Glutamatergic neuron (in vitro differentiated cells): ENCODE results near the gene FAM107B. TPM values are rescaled to one million over a fixed set of nuclear protein-coding genes. Genes with fewer than 3 reads are reported as not detected.
A peak's percentile ranks its signal among the peaks of the same experiment; 100 is the strongest.

Experiments
- DNase-seq: peaks from one replicate; pipeline ENCODE4 v3.0.0; 2022
- H3K27ac Mint-ChIP-seq: one replicate; pipeline ENCODE4 v1.8.0; 2020; ENCODE audit warnings: mild to moderate bottlenecking, mixed read lengths, inconsistent platforms; ENCODE audit not compliant: unreplicated experiment
- H3K27me3 Mint-ChIP-seq: one replicate; pipeline ENCODE4 v1.8.0; 2020; ENCODE audit warnings: mild to moderate bottlenecking, moderate library complexity, mixed read lengths, inconsistent platforms; ENCODE audit not compliant: unreplicated experiment
- H3K36me3 Mint-ChIP-seq: one replicate; pipeline ENCODE4 v1.8.0; 2020; ENCODE audit warnings: mild to moderate bottlenecking, mixed read lengths, inconsistent platforms; ENCODE audit not compliant: unreplicated experiment
- H3K4me1 Mint-ChIP-seq: one replicate; pipeline ENCODE4 v1.8.0; 2020; ENCODE audit warnings: mild to moderate bottlenecking, low read depth, mixed read lengths, inconsistent platforms; ENCODE audit not compliant: unreplicated experiment
- H3K4me3 Mint-ChIP-seq: one replicate; pipeline ENCODE4 v1.8.0; 2020; ENCODE audit warnings: mild to moderate bottlenecking, mixed read lengths, inconsistent platforms; ENCODE audit not compliant: unreplicated experiment
- H3K9me3 Mint-ChIP-seq: one replicate; pipeline ENCODE4 v1.8.0; 2020; ENCODE audit warnings: mild to moderate bottlenecking, moderate library complexity, mixed read lengths, inconsistent platforms; ENCODE audit not compliant: unreplicated experiment
- total RNA-seq: library from RNA; stranded (reverse); fragmentation: NEBNext Ultra II Directional; extraction: Animal tissue kit (Norgen Biotek cat#: 25700); gene quantifications from one replicate; pipeline ENCODE4 v1.2.1, GENCODE V29; 2021; ENCODE audit not compliant: unreplicated experiment
- TF ChIP-seq, protein P1 (sequence below): fragments of 200-600 bp; sonication (generic); IDR thresholded peaks from one replicate; pipeline ENCODE4 v1.5.0; 2021; ENCODE audit not compliant: partially characterized antibody, unreplicated experiment

The FAM107B gene
- total RNA-seq, 1 donor from 2014 or later = 88.6 TPM

DNA sequence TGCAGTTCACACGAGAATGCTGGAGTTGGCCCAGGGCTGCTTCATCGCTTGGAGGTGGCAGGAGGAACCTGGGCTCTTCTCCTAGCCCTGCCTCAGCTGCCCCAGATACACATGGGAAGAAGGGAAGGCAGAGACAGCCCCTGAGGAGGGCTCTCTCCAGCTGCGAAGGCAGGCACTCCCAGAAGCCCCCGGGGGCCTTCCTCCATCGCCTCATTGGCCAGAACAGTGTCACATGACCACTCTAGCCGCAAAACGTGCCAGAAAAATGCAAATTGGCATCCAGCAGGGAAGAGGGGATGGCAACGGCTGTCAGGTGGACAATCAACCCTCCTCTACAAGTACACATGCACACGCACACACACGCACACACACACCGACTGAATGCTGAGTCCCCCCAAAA, 226.2 kb downstream of the FAM107B start:
- DNase-seq = peak; percentile 62
- H3K4me3 Mint-ChIP-seq = no peak overlapping the region
- H3K9me3 Mint-ChIP-seq = no peaks in the 10 kb centered on the region
- TF ChIP-seq, protein P1, sequence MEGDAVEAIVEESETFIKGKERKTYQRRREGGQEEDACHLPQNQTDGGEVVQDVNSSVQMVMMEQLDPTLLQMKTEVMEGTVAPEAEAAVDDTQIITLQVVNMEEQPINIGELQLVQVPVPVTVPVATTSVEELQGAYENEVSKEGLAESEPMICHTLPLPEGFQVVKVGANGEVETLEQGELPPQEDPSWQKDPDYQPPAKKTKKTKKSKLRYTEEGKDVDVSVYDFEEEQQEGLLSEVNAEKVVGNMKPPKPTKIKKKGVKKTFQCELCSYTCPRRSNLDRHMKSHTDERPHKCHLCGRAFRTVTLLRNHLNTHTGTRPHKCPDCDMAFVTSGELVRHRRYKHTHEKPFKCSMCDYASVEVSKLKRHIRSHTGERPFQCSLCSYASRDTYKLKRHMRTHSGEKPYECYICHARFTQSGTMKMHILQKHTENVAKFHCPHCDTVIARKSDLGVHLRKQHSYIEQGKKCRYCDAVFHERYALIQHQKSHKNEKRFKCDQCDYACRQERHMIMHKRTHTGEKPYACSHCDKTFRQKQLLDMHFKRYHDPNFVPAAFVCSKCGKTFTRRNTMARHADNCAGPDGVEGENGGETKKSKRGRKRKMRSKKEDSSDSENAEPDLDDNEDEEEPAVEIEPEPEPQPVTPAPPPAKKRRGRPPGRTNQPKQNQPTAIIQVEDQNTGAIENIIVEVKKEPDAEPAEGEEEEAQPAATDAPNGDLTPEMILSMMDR = no peak
- H3K27me3 Mint-ChIP-seq = peaks cover 8% of the 10 kb centered on the region
- no peaks in the 10 kb centered on the region for H3K36me3 Mint-ChIP-seq
- no peak overlapping the region for H3K27ac Mint-ChIP-seq
- peaks cover 37% of the 10 kb centered on the region for H3K4me1 Mint-ChIP-seq

GRCh38 chr10:14547816-14548215, 226.9 kb downstream of the FAM107B start:
- TF ChIP-seq, protein P1 = peak; percentile 79
- no peaks in the 10 kb centered on the region for H3K36me3 Mint-ChIP-seq
- H3K9me3 Mint-ChIP-seq = no peaks in the 10 kb centered on the region
- peak overlapping the region; percentile 75 for H3K27ac Mint-ChIP-seq
- DNase-seq = peak; percentile 56
- peaks cover 8% of the 10 kb centered on the region for H3K27me3 Mint-ChIP-seq
- H3K4me3 Mint-ChIP-seq = peak overlapping the region; percentile 67
- H3K4me1 Mint-ChIP-seq = peaks cover 31% of the 10 kb centered on the region

DNA sequence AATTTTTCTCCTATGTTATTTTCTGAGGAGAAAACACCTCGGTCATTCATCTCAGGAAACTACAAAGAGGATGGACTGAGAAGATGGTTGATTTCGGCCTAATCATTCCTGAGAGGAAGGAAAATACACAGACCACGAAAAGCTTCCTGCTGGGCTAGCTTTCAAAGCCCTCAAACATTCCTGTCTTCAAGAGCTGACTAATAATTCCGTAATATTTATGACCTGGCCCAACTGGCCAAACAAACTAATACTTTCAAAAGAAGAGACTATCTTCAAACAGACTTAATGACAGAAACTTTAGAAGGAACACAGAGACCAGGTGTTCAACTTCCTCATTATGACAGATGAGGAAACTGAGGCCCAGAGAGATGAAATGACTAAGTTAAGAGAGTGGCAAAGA, 228.9 kb downstream of the FAM107B start:
- TF ChIP-seq, protein P1 = no peak
- no peaks in the 10 kb centered on the region for H3K36me3 Mint-ChIP-seq
- H3K4me3 Mint-ChIP-seq = no peak overlapping the region
- no peak for DNase-seq
- H3K4me1 Mint-ChIP-seq = peaks cover 37% of the 10 kb centered on the region
- H3K27me3 Mint-ChIP-seq = peaks cover 10% of the 10 kb centered on the region
- no peak overlapping the region for H3K27ac Mint-ChIP-seq
- H3K9me3 Mint-ChIP-seq = no peaks in the 10 kb centered on the region

GRCh38 chr10:14543904-14544210, 230.8 kb downstream of the FAM107B start:
- TF ChIP-seq, protein P1 = no peak
- no peak for DNase-seq
- Mint-ChIP-seq H3K27ac (no peak overlapping the region), H3K27me3 (peaks cover 6% of the 10 kb centered on the region), H3K36me3 (no peaks in the 10 kb centered on the region), H3K4me3 (no peak overlapping the region), H3K4me1 (peaks cover 37% of the 10 kb centered on the region), H3K9me3 (no peaks in the 10 kb centered on the region)

DNA sequence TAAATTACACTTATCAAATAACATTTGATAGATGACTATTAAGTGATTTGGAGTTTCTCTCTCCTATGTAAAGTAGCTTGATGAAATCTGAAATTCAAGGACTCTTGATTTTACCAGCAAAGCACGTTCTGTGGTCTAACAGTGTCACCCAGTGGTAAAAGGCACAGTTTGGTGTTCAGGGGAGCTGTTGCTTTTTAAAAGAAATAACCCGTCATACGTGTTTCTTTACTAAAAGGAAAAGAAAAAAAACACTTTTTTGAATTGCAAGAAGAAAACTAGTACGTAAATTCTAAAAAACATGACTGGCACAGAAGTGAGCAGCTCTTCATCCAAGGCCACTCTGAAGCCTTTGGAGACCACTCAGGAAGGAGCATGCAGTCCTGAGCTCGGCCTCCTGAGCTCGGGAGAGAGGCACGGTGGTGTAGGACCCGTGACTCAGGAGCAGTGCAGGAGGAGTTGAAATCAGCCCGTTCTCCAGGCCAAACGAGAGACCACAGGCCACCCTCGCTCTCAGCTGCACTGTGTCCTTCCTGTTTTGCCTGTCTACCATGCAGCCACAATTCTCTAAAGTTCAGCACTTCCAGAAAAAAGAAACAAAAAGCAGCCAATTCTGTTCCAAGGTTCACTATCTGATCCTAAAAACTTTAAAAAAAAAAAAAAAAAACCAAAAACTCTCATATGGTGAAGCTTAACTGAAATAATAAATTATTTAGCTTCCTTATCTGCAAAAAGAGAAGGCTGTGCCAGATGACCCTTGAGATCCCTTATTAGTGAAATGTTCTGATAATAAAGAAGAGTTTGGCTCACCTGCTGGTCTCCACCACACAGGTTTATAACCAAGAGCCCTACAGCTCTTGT, 231.4 kb downstream of the FAM107B start:
- H3K27me3 Mint-ChIP-seq = peaks cover 6% of the 10 kb centered on the region
- TF ChIP-seq, protein P1 = no peak
- no peaks in the 10 kb centered on the region for H3K9me3 Mint-ChIP-seq
- H3K36me3 Mint-ChIP-seq = no peaks in the 10 kb centered on the region
- H3K4me3 Mint-ChIP-seq = no peak overlapping the region
- H3K4me1 Mint-ChIP-seq = peaks cover 32% of the 10 kb centered on the region
- DNase-seq = no peak
- H3K27ac Mint-ChIP-seq = no peak overlapping the region
